ENCODE data around the gene RAI14.
"Not testable (repeated sequence)": the region's sequence is repeated elsewhere in the genome, so short reads cannot be mapped to it uniquely, and the experiment has no call there.

Gene RAI14

GRCh38 chr5:34755926-34756325, 99.8 kb downstream of the RAI14 start:
- no peaks in the 10 kb centered on the region for H3K36me3 ChIP-seq (ENCODE audit: control insufficient read depth, insufficient read depth, low read length)

GRCh38 chr5:34756781-34757624, 100.9 kb downstream of the RAI14 start:
- H3K4me1 ChIP-seq (ENCODE audit: control insufficient read depth, insufficient read depth, low read length), result peaks cover 3% of the 10 kb centered on the region
- H3K27me3 ChIP-seq (ENCODE audit: control insufficient read depth, insufficient read depth, low read length), result no peaks in the 10 kb centered on the region
- no peak overlapping the region for H3K4me3 ChIP-seq (ENCODE audit: low read length)
- H3K27ac ChIP-seq (ENCODE audit: low read depth, low read length), result no peak overlapping the region
- no peaks in the 10 kb centered on the region for H3K36me3 ChIP-seq (ENCODE audit: control insufficient read depth, insufficient read depth, low read length)
- H3K9ac ChIP-seq (ENCODE audit: low read length), result no peak overlapping the region

More at GRCh38 chr5:34755926-34756325, 99.8 kb downstream of the RAI14 start:
- Histone ChIP-seq H3K4me1 (ENCODE audit: control insufficient read depth, insufficient read depth, low read length) (peaks cover 3% of the 10 kb centered on the region), H3K27me3 (ENCODE audit: control insufficient read depth, insufficient read depth, low read length) (no peaks in the 10 kb centered on the region), H3K9ac (ENCODE audit: low read length) (no peak overlapping the region), H3K27ac (ENCODE audit: low read depth, low read length) (no peak overlapping the region), H3K4me3 (ENCODE audit: low read length) (no peak overlapping the region)

- H3K9ac ChIP-seq (ENCODE audit: low read length), result no peak overlapping the region
- no peaks in the 10 kb centered on the region for H3K36me3 ChIP-seq (ENCODE audit: control insufficient read depth, insufficient read depth, low read length)
- H3K4me1 ChIP-seq (ENCODE audit: control insufficient read depth, insufficient read depth, low read length), result peaks cover 3% of the 10 kb centered on the region
- H3K27me3 ChIP-seq (ENCODE audit: control insufficient read depth, insufficient read depth, low read length), result no peaks in the 10 kb centered on the region
- H3K27ac ChIP-seq (ENCODE audit: low read depth, low read length), result no peak overlapping the region
- no peak overlapping the region for H3K4me3 ChIP-seq (ENCODE audit: low read length)
Measured at GRCh38 chr5:34758514-34758913, 102.4 kb downstream of the RAI14 start.

- not testable (repeated sequence) for H3K9ac ChIP-seq (ENCODE audit: low read length); H3K27ac ChIP-seq (ENCODE audit: low read depth, low read length); H3K27me3 ChIP-seq (ENCODE audit: control insufficient read depth, insufficient read depth, low read length); H3K4me1 ChIP-seq (ENCODE audit: control insufficient read depth, insufficient read depth, low read length); H3K36me3 ChIP-seq (ENCODE audit: control insufficient read depth, insufficient read depth, low read length); H3K4me3 ChIP-seq (ENCODE audit: low read length)
Measured at GRCh38 chr5:34759213-34759612, 103.1 kb downstream of the RAI14 start.

GRCh38 chr5:34765662-34766061, 109.5 kb downstream of the RAI14 start:
- Histone ChIP-seq H3K4me1 (ENCODE audit: control insufficient read depth, insufficient read depth, low read length) (no peaks in the 10 kb centered on the region), H3K36me3 (ENCODE audit: control insufficient read depth, insufficient read depth, low read length) (no peaks in the 10 kb centered on the region), H3K4me3 (ENCODE audit: low read length) (no peak overlapping the region), H3K27ac (ENCODE audit: low read depth, low read length) (no peak overlapping the region), H3K27me3 (ENCODE audit: control insufficient read depth, insufficient read depth, low read length) (no peaks in the 10 kb centered on the region), H3K9ac (ENCODE audit: low read length) (no peak overlapping the region)

GRCh38 chr5:34767180-34767579, 111.1 kb downstream of the RAI14 start:
- no peak overlapping the region for H3K27ac ChIP-seq (ENCODE audit: low read depth, low read length)
- H3K27me3 ChIP-seq (ENCODE audit: control insufficient read depth, insufficient read depth, low read length), result no peaks in the 10 kb centered on the region
- no peaks in the 10 kb centered on the region for H3K36me3 ChIP-seq (ENCODE audit: control insufficient read depth, insufficient read depth, low read length)
- no peak overlapping the region for H3K9ac ChIP-seq (ENCODE audit: low read length)
- no peak overlapping the region for H3K4me3 ChIP-seq (ENCODE audit: low read length)
- H3K4me1 ChIP-seq (ENCODE audit: control insufficient read depth, insufficient read depth, low read length), result no peaks in the 10 kb centered on the region

DNA sequence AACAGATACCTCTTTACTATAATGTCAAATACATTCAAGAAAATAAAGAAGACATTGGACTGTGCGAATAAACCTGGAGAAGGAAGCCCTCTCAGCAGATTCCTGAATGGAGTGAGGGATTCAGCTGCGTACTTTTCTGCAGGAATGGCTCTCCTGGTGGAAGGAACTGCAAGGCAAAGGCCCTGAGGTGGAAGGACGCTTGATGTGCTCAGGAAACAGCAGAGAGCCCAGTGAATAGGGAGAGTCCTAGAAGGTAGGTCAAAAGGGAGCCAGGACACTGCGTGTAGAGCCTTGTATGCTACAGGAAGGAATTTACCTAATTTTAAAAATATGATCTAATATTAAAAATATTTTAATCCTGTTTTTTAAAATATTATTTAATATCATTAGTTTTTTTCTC, 114.4 kb downstream of the RAI14 start:
- Histone ChIP-seq H3K9ac (ENCODE audit: low read length) (no peak overlapping the region), H3K4me1 (ENCODE audit: control insufficient read depth, insufficient read depth, low read length) (no peaks in the 10 kb centered on the region), H3K27me3 (ENCODE audit: control insufficient read depth, insufficient read depth, low read length) (no peaks in the 10 kb centered on the region), H3K4me3 (ENCODE audit: low read length) (no peak overlapping the region), H3K36me3 (ENCODE audit: control insufficient read depth, insufficient read depth, low read length) (no peaks in the 10 kb centered on the region), H3K27ac (ENCODE audit: low read depth, low read length) (no peak overlapping the region)

GRCh38 chr5:34771076-34771475, 114.9 kb downstream of the RAI14 start:
- Histone ChIP-seq H3K27me3 (ENCODE audit: control insufficient read depth, insufficient read depth, low read length) (no peaks in the 10 kb centered on the region), H3K36me3 (ENCODE audit: control insufficient read depth, insufficient read depth, low read length) (no peaks in the 10 kb centered on the region), H3K4me3 (ENCODE audit: low read length) (no peak overlapping the region), H3K9ac (ENCODE audit: low read length) (no peak overlapping the region), H3K4me1 (ENCODE audit: control insufficient read depth, insufficient read depth, low read length) (no peaks in the 10 kb centered on the region), H3K27ac (ENCODE audit: low read depth, low read length) (no peak overlapping the region)

DNA sequence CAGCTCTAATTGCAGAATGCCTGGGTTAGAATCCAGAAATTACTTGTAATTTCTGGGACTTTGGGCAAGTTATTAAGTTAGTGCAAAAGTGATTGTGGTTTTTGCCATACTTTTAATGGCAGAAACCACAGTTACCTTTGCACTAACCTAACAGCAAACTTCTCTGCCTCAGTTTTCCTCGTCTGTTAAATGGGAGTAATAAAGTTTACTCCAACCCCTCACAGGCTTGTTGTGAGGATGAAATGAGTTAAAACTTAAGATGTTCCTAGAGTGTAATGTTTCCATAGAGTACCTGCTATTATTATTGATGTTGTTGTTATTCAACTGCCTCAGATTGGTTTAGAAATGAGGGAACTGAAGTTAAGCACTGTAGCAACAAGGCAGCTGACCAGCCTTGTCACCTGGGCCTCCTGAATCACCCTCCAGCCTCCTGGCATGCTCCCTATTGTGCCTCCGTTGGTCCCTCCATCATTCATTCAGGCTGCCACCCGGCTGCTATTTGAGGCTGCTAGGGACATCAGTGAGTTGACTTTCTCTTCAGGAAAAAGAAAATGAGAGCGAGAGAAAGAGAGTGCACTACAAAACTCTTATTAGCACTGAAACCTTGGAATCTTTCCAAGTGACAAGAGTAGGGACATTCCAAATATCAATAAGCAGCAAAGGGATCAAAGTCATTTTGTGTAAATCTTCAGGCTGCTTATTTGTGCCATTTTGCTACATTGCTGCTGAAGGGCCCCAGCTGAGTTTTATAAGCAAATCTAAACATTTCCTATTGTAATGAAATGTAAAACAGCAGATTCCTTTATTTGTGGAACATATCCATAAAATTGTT, 116.4 kb downstream of the RAI14 start:
- Histone ChIP-seq H3K4me1 (ENCODE audit: control insufficient read depth, insufficient read depth, low read length) (no peaks in the 10 kb centered on the region), H3K27ac (ENCODE audit: low read depth, low read length) (no peak overlapping the region), H3K27me3 (ENCODE audit: control insufficient read depth, insufficient read depth, low read length) (no peaks in the 10 kb centered on the region), H3K9ac (ENCODE audit: low read length) (no peak overlapping the region), H3K4me3 (ENCODE audit: low read length) (no peak overlapping the region), H3K36me3 (ENCODE audit: control insufficient read depth, insufficient read depth, low read length) (no peaks in the 10 kb centered on the region)

DNA sequence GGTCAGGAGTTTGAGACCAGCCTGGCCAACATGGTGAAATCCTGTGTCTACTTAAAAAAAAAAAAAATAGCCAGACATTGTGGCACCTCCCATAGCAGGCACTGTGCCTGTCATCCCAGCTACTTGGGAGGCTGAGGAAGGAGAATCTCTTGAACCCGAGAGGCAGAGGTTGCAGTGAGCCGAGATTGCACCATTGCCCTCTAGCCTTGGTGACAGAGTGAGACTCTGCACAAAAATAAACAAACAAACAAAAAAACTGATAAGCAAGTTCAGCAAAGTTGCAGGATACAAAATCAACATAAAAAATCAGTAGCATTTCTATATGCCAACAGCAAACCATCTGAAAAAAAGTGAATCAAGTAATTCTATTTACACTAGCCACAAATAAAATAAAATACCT, 118.0 kb downstream of the RAI14 start:
- Histone ChIP-seq H3K9ac (ENCODE audit: low read length) (no peak overlapping the region), H3K4me3 (ENCODE audit: low read length) (no peak overlapping the region), H3K36me3 (ENCODE audit: control insufficient read depth, insufficient read depth, low read length) (no peaks in the 10 kb centered on the region), H3K4me1 (ENCODE audit: control insufficient read depth, insufficient read depth, low read length) (no peaks in the 10 kb centered on the region), H3K27ac (ENCODE audit: low read depth, low read length) (no peak overlapping the region), H3K27me3 (ENCODE audit: control insufficient read depth, insufficient read depth, low read length) (no peaks in the 10 kb centered on the region)

DNA sequence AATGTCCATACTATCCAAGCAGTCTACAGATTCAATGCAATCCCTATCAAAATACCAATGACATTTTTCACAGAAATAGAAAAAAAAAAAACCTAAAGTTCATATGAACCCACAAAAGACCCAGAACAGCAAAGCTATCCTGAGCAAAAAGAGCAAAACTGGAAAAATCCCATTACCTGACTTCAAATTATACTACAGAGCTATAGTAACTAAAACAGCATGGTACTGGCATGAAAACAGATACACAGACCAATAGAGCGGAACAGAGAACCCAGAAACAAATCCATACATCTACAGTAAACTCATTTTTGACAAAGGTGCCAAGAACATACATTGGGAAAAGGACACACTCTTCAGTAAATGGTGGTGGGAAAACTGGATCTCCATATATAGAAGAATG, 118.5 kb downstream of the RAI14 start:
- not testable (repeated sequence) for H3K4me3 ChIP-seq (ENCODE audit: low read length); H3K9ac ChIP-seq (ENCODE audit: low read length); H3K4me1 ChIP-seq (ENCODE audit: control insufficient read depth, insufficient read depth, low read length); H3K36me3 ChIP-seq (ENCODE audit: control insufficient read depth, insufficient read depth, low read length); H3K27me3 ChIP-seq (ENCODE audit: control insufficient read depth, insufficient read depth, low read length); H3K27ac ChIP-seq (ENCODE audit: low read depth, low read length)

DNA sequence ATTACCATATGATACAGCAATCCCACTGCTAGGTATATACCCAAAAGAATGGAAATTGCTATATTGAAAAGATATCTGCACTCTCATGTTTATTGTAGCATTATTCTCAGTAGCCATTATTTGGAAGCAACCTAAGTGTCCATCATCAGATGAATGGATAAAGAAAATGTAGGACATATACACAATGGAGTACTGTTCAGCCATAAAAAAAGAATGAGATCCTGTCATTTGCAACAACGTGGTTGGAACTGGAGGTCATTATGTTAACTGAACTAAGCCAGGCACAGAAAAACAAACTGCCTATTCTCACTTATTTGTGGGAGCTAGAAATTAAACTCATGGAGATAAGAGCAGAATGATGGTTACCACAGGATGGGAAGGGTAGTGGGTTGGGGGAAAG, 119.8 kb downstream of the RAI14 start:
- H3K9ac ChIP-seq (ENCODE audit: low read length), result no peak overlapping the region
- no peaks in the 10 kb centered on the region for H3K27me3 ChIP-seq (ENCODE audit: control insufficient read depth, insufficient read depth, low read length)
- no peak overlapping the region for H3K27ac ChIP-seq (ENCODE audit: low read depth, low read length)
- H3K4me3 ChIP-seq (ENCODE audit: low read length), result no peak overlapping the region
- H3K36me3 ChIP-seq (ENCODE audit: control insufficient read depth, insufficient read depth, low read length), result no peaks in the 10 kb centered on the region
- no peaks in the 10 kb centered on the region for H3K4me1 ChIP-seq (ENCODE audit: control insufficient read depth, insufficient read depth, low read length)

All from rectal smooth muscle tissue (tissue), 1 donor.